ENCODE results near the gene GDPGP1.

- TF ChIP-seq POLR2A (IDR thresholded peaks at IDR 0.05) = no peak
- peak in 3 of 6 experiments; percentile 20 to 40 (median 21) for TF ChIP-seq CTCF (IDR thresholded peaks at IDR 0.05)
Observed at GRCh38 chr15:90214553-90215196, 19.3 kb upstream of the GDPGP1 start.

All from thyroid gland (tissue), 4 donors.